GM23338 (cell line): ENCODE measurements around the gene CRELD1. TPM values are rescaled to one million over a fixed set of nuclear protein-coding genes. Genes with fewer than 3 reads are reported as not detected.

Experiments
- ATAC-seq: fragments of 200-7000 bp; cut with Tn5 transposase; 3 replicates; pipeline ENCODE4 v1.9.1; 2020
- DNase-seq: peaks from one replicate; pipeline ENCODE4 v3.0.0-alpha.2; 2015; ENCODE audit warnings: low spot score
- H2AFZ ChIP-seq: fragments of 200-600 bp; sonication (generic); 2 replicates; pipeline ENCODE4 v1.8.0; 2016; ENCODE audit warnings: antibody characterized with exemption, mild to moderate bottlenecking, moderate library complexity
- H3F3A ChIP-seq: fragments of 200-600 bp; sonication (generic); replicated peaks from 2 replicates; pipeline ENCODE4 v1.8.0; 2017; ENCODE audit warnings: antibody characterized with exemption, mixed run types, low read depth
- H3K27ac ChIP-seq: fragments of 200-600 bp; sonication (generic); 2 replicates; pipeline ENCODE4 v1.6.1; 2016; ENCODE audit warnings: low read depth
- H3K27me3 ChIP-seq: fragments of 200-600 bp; sonication (generic); 2 replicates; pipeline ENCODE4 v1.8.0; 2016; ENCODE audit warnings: mild to moderate bottlenecking, mixed run types, moderate library complexity; ENCODE audit not compliant: insufficient read depth
- H3K36me3 ChIP-seq: fragments of 200-600 bp; sonication (generic); 2 replicates; pipeline ENCODE4 v1.8.0; 2016; ENCODE audit warnings: mild to moderate bottlenecking; ENCODE audit not compliant: insufficient read depth
- H3K4me1 ChIP-seq: fragments of 200-600 bp; sonication (generic); 2 replicates; pipeline ENCODE4 v1.8.0; 2016; ENCODE audit warnings: mild to moderate bottlenecking, moderate library complexity; ENCODE audit not compliant: insufficient read depth
- H3K4me2 ChIP-seq: fragments of 200-600 bp; sonication (generic); 2 replicates; pipeline ENCODE4 v1.7.1; 2017; ENCODE audit warnings: mixed run types
- H3K4me3 ChIP-seq: fragments of 200-600 bp; sonication (generic); 2 replicates; pipeline ENCODE4 v1.6.1; 2016; ENCODE audit warnings: mixed run types
- H3K79me2 ChIP-seq: fragments of 200-600 bp; sonication (generic); replicated peaks from 2 replicates; pipeline ENCODE4 v1.8.0; 2017; ENCODE audit warnings: mild to moderate bottlenecking; ENCODE audit not compliant: insufficient read depth
- H3K9me2 ChIP-seq: fragments of 200-600 bp; sonication (generic); 2 replicates; pipeline ENCODE4 v1.8.0; 2017; ENCODE audit not compliant: insufficient read depth
- H4K20me1 ChIP-seq: fragments of 200-600 bp; sonication (generic); replicated peaks from 2 replicates; pipeline ENCODE4 v1.8.0; 2017; ENCODE audit warnings: mild to moderate bottlenecking; ENCODE audit not compliant: insufficient read depth
- H3K27ac Mint-ChIP-seq: 2 replicates; pipeline ENCODE4 v1.8.0; 2020; ENCODE audit warnings: inconsistent platforms, mild to moderate bottlenecking, moderate library complexity, mixed read lengths
- H3K27me3 Mint-ChIP-seq: 3 replicates; pipeline ENCODE4 v1.8.0; 2022; ENCODE audit warnings: low read depth, mild to moderate bottlenecking, moderate library complexity, mixed read lengths, inconsistent platforms; ENCODE audit not compliant: insufficient read depth, poor library complexity
- H3K36me3 Mint-ChIP-seq: 3 replicates; pipeline ENCODE4 v1.8.0; 2021; ENCODE audit warnings: low read depth, mild to moderate bottlenecking, inconsistent platforms, moderate library complexity, mixed read lengths
- H3K4me1 Mint-ChIP-seq: 3 replicates; pipeline ENCODE4 v1.8.0; 2020; ENCODE audit warnings: mild to moderate bottlenecking, inconsistent platforms, mixed read lengths
- H3K4me3 Mint-ChIP-seq: 3 replicates; pipeline ENCODE4 v1.8.0; 2021; ENCODE audit warnings: moderate library complexity, mild to moderate bottlenecking, inconsistent platforms, mixed read lengths
- H3K9me3 Mint-ChIP-seq: 3 replicates; pipeline ENCODE4 v1.8.0; 2020; ENCODE audit warnings: moderate library complexity, mild to moderate bottlenecking, inconsistent platforms, mixed read lengths
- CREB1 ChIP-seq: fragments of 250-450 bp; sonication (Bioruptor Pico); IDR thresholded peaks from 2 replicates; pipeline ENCODE4 v1.5.0; 2020; ENCODE audit warnings: low read depth, mild to moderate bottlenecking, moderate library complexity
- CTCF ChIP-seq, 2 experiments: fragments of 200-600 bp in 1 of 2; sonication (generic) in 1 of 2; conservative IDR thresholded peaks; 2 replicates each; pipeline versions ENCODE4 v1.5.1 to v1.6.1; 2016 to 2017; ENCODE audit warnings: antibody characterized with exemption in 2 of 2, low read depth in 2 of 2, mild to moderate bottlenecking in 2 of 2, moderate library complexity in 1 of 2
- ETS1 ChIP-seq: IDR thresholded peaks from 2 replicates; pipeline ENCODE4 v1.6.1; 2016; ENCODE audit warnings: antibody characterized with exemption
- EZH2 ChIP-seq: fragments of 200-600 bp; sonication (generic); IDR thresholded peaks from one replicate; pipeline ENCODE4 v1.8.0; 2017; ENCODE audit warnings: antibody characterized with exemption, mild to moderate bottlenecking, low read depth; ENCODE audit not compliant: unreplicated experiment
- EZH2phosphoT487 ChIP-seq: fragments of 200-600 bp; sonication (generic); IDR thresholded peaks from one replicate; pipeline ENCODE4 v1.8.1; 2018; ENCODE audit warnings: antibody characterized with exemption; ENCODE audit not compliant: unreplicated experiment
- JUNB ChIP-seq: IDR thresholded peaks from one replicate; pipeline ENCODE4 v1.6.1; 2016; ENCODE audit warnings: antibody characterized with exemption; ENCODE audit not compliant: unreplicated experiment
- NANOG ChIP-seq: IDR thresholded peaks from 2 replicates; pipeline ENCODE4 v1.6.1; 2016; ENCODE audit warnings: antibody characterized with exemption, borderline replicate concordance
- POLR2AphosphoS5 ChIP-seq: IDR thresholded peaks from 2 replicates; pipeline ENCODE4 v1.6.1; 2016; ENCODE audit warnings: antibody characterized with exemption, low read depth
- REST ChIP-seq: IDR thresholded peaks from one replicate; pipeline ENCODE4 v1.6.1; 2018; ENCODE audit warnings: antibody characterized with exemption; ENCODE audit not compliant: unreplicated experiment
- STAT1 ChIP-seq: IDR thresholded peaks from one replicate; pipeline ENCODE4 v1.6.1; 2016; ENCODE audit warnings: antibody characterized with exemption; ENCODE audit not compliant: unreplicated experiment
- ZNF114 ChIP-seq: fragments of 250-450 bp; sonication (Bioruptor Pico); IDR thresholded peaks from 2 replicates; pipeline ENCODE4 v1.5.0; 2020; ENCODE audit warnings: mild to moderate bottlenecking, moderate library complexity
- ZNF331 ChIP-seq: fragments of 250-450 bp; sonication (Bioruptor Pico); IDR thresholded peaks from 2 replicates; pipeline ENCODE4 v1.5.0; 2020; ENCODE audit warnings: low read depth, mild to moderate bottlenecking, moderate library complexity
- ZNF462 ChIP-seq: fragments of 250-450 bp; sonication (Bioruptor Pico); IDR thresholded peaks from 2 replicates; pipeline ENCODE4 v1.5.0; 2020; ENCODE audit warnings: mild to moderate bottlenecking, moderate library complexity
- polyA plus RNA-seq: library from polyadenylated mRNA; unstranded; fragments of >200 nt; fragmentation: Nextera tagmentation; extraction: Ambion mirVana; gene quantifications from 2 replicates; pipeline ENCODE4 v1.2.1, GENCODE V29; 2016
- total RNA-seq: library from RNA; depleted of rRNA; stranded (reverse); fragments of >200 nt; shearing (Covaris generic); gene quantifications from 2 replicates; pipeline ENCODE4 v1.2.3, GENCODE V29; 2014

CRELD1 gene
- total and polyA plus RNA-seq, 2 experiments from 2014 or later, result 11.5 to 13.1 TPM

- Mint-ChIP-seq H3K9me3 (peaks cover 19% of the 10 kb centered on the region), H3K4me1 (peaks cover 12% of the 10 kb centered on the region), H3K4me3 (no peak overlapping the region), H3K27ac (no peak overlapping the region), H3K27me3 (peaks cover 8% of the 10 kb centered on the region), H3K36me3 (peaks cover 17% of the 10 kb centered on the region)
- Histone ChIP-seq H3K9me2 (0 out of 2 replicates have a peak, but pooled peaks cover 4% of the 10 kb centered on the region), H3K4me1 (peaks cover 10% of the 10 kb centered on the region), H3K4me3 (no peak overlapping the region), H3K36me3 (no peaks in the 10 kb centered on the region), H3K27me3 (peaks cover 12% of the 10 kb centered on the region; the same call in 1 of the 2 replicates), H4K20me1 (no peaks in the 10 kb centered on the region), H3K79me2 (no peaks in the 10 kb centered on the region), H3F3A (0 out of 2 replicates have a peak, but pooled peaks cover 5% of the 10 kb centered on the region), H3K27ac (no peak overlapping the region), H3K4me2 (no peak overlapping the region), H2AFZ (no peak overlapping the region)
- ATAC-seq, result no peak
- no peak for DNase-seq
- TF ChIP-seq REST, result no peak
- no peak for TF ChIP-seq ZNF114
- TF ChIP-seq ZNF331 (CRISPR knock-in tag), result no peak
- TF ChIP-seq JUNB, result no peak
- TF ChIP-seq NANOG, result no peak
- TF ChIP-seq CREB1 (CRISPR knock-in tag), result no peak
- TF ChIP-seq POLR2AphosphoS5, result no peak
- TF ChIP-seq EZH2, result no peak
- no peak for TF ChIP-seq EZH2phosphoT487
- no peak for TF ChIP-seq CTCF (conservative IDR thresholded peaks at IDR 0.05; ENCODE audit: low read depth in 2 of 2)
- TF ChIP-seq ZNF462, result no peak
- TF ChIP-seq ETS1, result no peak
- no peak for TF ChIP-seq STAT1
Observed at GRCh38 chr3:9911863-9912262, 21.8 kb upstream of the CRELD1 start.
